Peyer's patch (tissue), 4 donors: ENCODE data around the gene MOB3B. TPM values are rescaled to one million over a fixed set of nuclear protein-coding genes. Genes with fewer than 3 reads are reported as not detected.

Experiments
- DNase-seq, 3 donors: peaks; one replicate each; pipeline ENCODE4 v3.0.0-alpha.2; 2017 to 2019
- H3K27ac ChIP-seq, 4 donors: fragments of 200-600 bp; sonication (generic); one replicate each; pipeline ENCODE4 v1.5.1; 2016 to 2019
- H3K27me3 ChIP-seq, 2 donors: fragments of 200-600 bp; sonication (generic); one replicate each; pipeline ENCODE4 v1.5.1; 2019
- H3K36me3 ChIP-seq, 3 donors: fragments of 200-600 bp; sonication (generic); one replicate each; pipeline ENCODE4 v1.5.1; 2016 to 2019
- H3K4me1 ChIP-seq, 4 donors: fragments of 200-600 bp; sonication (generic); one replicate each; pipeline ENCODE4 v1.5.1; 2016 to 2019
- H3K4me3 ChIP-seq, 4 donors: fragments of 200-600 bp; sonication (generic); 1 replicate in 3 of 4; 2 replicates in 1 of 4; pipeline ENCODE4 v1.5.1; 2016 to 2019; ENCODE audit warnings: mild to moderate bottlenecking in 1 of 4
- H3K9me3 ChIP-seq, 4 donors: fragments of 200-600 bp; sonication (generic); one replicate each; pipeline ENCODE4 v1.5.1; 2016 to 2019; ENCODE audit warnings: mild to moderate bottlenecking in 1 of 4
- CTCF ChIP-seq, 6 experiments: fragments of 450-650 bp in 4 of 6; fragments of 200-600 bp in 2 of 6; sonication (generic) in 1 of 6; IDR thresholded peaks; one replicate each; pipeline ENCODE4 v1.5.1; 2017 to 2019; ENCODE audit warnings: antibody characterized with exemption in 6 of 6, mild to moderate bottlenecking in 3 of 6, moderate library complexity in 1 of 6
- POLR2A ChIP-seq, 2 donors: fragments of 450-650 bp; IDR thresholded peaks; one replicate each; pipeline ENCODE4 v1.5.1; 2017; ENCODE audit warnings: antibody characterized with exemption in 2 of 2, mild to moderate bottlenecking in 2 of 2, moderate library complexity in 2 of 2
- total RNA-seq, 4 donors: library from RNA; depleted of rRNA; stranded (reverse); fragments of >200 nt; gene quantifications; one replicate each; pipeline ENCODE4 v1.1.0, GENCODE V29; 2016

Gene MOB3B
- total RNA-seq, 4 donors from 2014 or later = 24.8 to 65.7 (median 36.4) TPM

DNA sequence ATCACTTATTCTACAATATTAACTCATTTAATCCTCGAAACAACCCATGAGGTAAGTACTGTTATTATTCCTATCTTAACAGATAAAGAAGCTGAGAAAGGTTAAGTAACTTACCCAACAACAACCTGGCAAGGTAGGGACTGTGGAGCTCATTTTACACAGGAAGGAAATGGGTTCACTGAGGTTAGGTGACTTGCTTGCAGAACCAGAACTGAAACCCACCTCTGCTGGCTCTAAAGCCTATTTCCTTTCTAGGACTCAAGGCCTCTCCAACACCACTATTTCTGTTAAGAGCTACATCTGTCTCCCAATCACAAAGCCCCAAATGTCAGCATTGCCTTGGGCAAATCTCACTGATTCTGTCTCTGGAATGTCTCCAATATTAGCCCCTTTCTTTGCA, 44.5 kb downstream of the MOB3B start:
- DNase-seq = peak in 1 of 3 donors; percentile 45
- H3K4me3 ChIP-seq = no peak overlapping the region
- H3K36me3 ChIP-seq = no peaks in the 10 kb centered on the region
- H3K27me3 ChIP-seq = no peaks in the 10 kb centered on the region
- H3K9me3 ChIP-seq = no peaks in the 10 kb centered on the region
- peak overlapping the region in 1 of 4 donors; percentile 66 for H3K27ac ChIP-seq
- H3K4me1 ChIP-seq = peaks cover 0 to 9% (median 4%) of the 10 kb centered on the region in 4 donors
- no peak for TF ChIP-seq CTCF (IDR thresholded peaks at IDR 0.05)
- TF ChIP-seq POLR2A (IDR thresholded peaks at IDR 0.05) = no peak

- Histone ChIP-seq H3K27ac (peak overlapping the region in 1 of 4 donors; percentile 66), H3K4me1 (peaks cover 0 to 9% (median 4%) of the 10 kb centered on the region in 4 donors), H3K36me3 (no peaks in the 10 kb centered on the region), H3K27me3 (no peaks in the 10 kb centered on the region), H3K4me3 (no peak overlapping the region), H3K9me3 (no peaks in the 10 kb centered on the region)
- peak in 1 of 3 donors; percentile 52 for DNase-seq
- TF ChIP-seq POLR2A (IDR thresholded peaks at IDR 0.05) (no peak), CTCF (IDR thresholded peaks at IDR 0.05) (no peak)
These were observed 46.0 kb downstream of the MOB3B start for GRCh38 chr9:27483576-27483975.

GRCh38 chr9:27482709-27483108, 46.9 kb downstream of the MOB3B start:
- TF ChIP-seq CTCF (IDR thresholded peaks at IDR 0.05) = no peak
- TF ChIP-seq POLR2A (IDR thresholded peaks at IDR 0.05) = no peak
- H3K9me3 ChIP-seq = no peaks in the 10 kb centered on the region
- peaks cover 0 to 9% (median 4%) of the 10 kb centered on the region in 4 donors for H3K4me1 ChIP-seq
- no peaks in the 10 kb centered on the region for H3K36me3 ChIP-seq
- no peak overlapping the region for H3K27ac ChIP-seq
- no peaks in the 10 kb centered on the region for H3K27me3 ChIP-seq
- DNase-seq = no peak
- H3K4me3 ChIP-seq = no peak overlapping the region

DNA sequence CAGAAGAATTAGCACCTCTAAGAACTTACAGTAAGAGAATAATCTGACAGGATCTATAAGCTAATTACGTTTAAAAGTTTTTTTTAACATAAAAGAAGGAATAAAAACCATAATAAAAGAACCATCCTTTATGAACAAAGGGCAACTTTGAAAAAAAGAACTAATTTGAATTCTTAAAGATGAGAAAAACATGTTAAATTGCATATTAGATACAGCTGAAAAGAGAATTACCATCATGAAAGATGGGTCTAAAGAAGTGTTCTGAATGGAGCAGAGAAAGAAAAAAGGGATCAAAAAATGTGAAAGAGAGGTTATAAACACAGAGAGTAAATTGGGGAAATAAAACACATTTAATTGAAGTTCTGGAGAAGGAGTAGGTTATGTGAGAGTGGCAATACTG, 51.3 kb downstream of the MOB3B start:
- H3K9me3 ChIP-seq = no peaks in the 10 kb centered on the region
- H3K36me3 ChIP-seq = no peaks in the 10 kb centered on the region
- DNase-seq = no peak
- H3K4me1 ChIP-seq = peaks cover 0 to 16% (median 0%) of the 10 kb centered on the region in 4 donors
- no peaks in the 10 kb centered on the region for H3K27me3 ChIP-seq
- H3K27ac ChIP-seq = no peak overlapping the region
- TF ChIP-seq POLR2A (IDR thresholded peaks at IDR 0.05) = no peak
- TF ChIP-seq CTCF (IDR thresholded peaks at IDR 0.05) = no peak
- H3K4me3 ChIP-seq = no peak overlapping the region

DNA sequence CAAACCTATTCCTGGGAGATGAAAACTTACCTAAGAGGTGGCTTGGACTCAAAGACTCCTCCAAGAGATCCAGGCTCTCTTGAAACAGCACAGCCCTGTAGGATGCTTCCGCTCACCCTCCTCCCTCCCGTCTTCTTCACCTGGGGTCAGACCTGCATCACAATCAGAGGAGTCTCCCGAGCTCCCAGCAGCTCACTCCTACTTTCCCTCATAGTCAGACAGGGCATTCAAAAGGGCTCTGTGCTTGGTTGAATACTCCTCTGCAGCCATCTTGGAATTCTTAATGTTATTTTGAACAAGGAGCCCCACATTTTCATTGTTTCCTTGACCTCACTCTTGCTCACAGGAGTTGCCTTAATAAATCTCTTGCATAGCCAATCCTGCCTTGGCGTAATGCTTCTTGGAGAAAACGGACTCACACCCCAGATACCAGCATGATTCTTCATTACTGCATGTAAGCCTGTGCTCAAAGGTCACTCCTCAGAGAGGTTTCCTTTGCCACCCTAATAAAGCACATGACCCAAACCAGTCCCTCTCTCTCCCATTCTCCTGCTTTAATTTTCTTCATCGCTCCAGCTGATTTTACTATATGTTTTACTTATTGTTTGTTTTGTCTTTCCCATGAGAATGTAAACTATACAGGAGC, 52.6 kb downstream of the MOB3B start:
- Histone ChIP-seq H3K4me1 (peaks cover 0 to 21% (median 0%) of the 10 kb centered on the region in 4 donors), H3K4me3 (no peak overlapping the region), H3K27me3 (no peaks in the 10 kb centered on the region), H3K27ac (peak overlapping the region in 1 of 4 donors; percentile 8), H3K9me3 (no peaks in the 10 kb centered on the region), H3K36me3 (no peaks in the 10 kb centered on the region)
- DNase-seq = no peak
- TF ChIP-seq POLR2A (IDR thresholded peaks at IDR 0.05) = no peak
- TF ChIP-seq CTCF (IDR thresholded peaks at IDR 0.05) = no peak
